GM18909 (cell line): ENCODE data around the gene RPTOR.

Source experiments
- ATAC-seq: cut with Tn5 transposase; IDR thresholded peaks from one replicate; pipeline ENCODE4 v1.9.1; 2021; ENCODE audit warnings: mild to moderate bottlenecking; ENCODE audit not compliant: unreplicated experiment, poor library complexity

The RPTOR gene

GRCh38 chr17:80970044-80970761, 425.6 kb downstream of the RPTOR start:
- ATAC-seq = no peak

GRCh38 chr17:80970762-80971703, 426.4 kb downstream of the RPTOR start:
- no peak for ATAC-seq

- ATAC-seq = no peak
Observed at GRCh38 chr17:80971704-80972304, 427.2 kb downstream of the RPTOR start.

- no peak for ATAC-seq
Observed at GRCh38 chr17:80976701-80977100, 432.1 kb downstream of the RPTOR start.

- ATAC-seq = no peak
Observed at GRCh38 chr17:80977172-80977571, 432.5 kb downstream of the RPTOR start.

- no peak for ATAC-seq
Observed at GRCh38 chr17:80978499-80979497, 434.2 kb downstream of the RPTOR start.

GRCh38 chr17:80979547-80980378, 435.1 kb downstream of the RPTOR start:
- ATAC-seq = no peak

GRCh38 chr17:80980397-80981061, 435.9 kb downstream of the RPTOR start:
- no peak for ATAC-seq

- no peak for ATAC-seq
Observed at GRCh38 chr17:80981062-80981902, 436.6 kb downstream of the RPTOR start.

GRCh38 chr17:80981929-80982425, 437.3 kb downstream of the RPTOR start:
- ATAC-seq = no peak

GRCh38 chr17:80982426-80982974, 437.9 kb downstream of the RPTOR start:
- no peak for ATAC-seq

GRCh38 chr17:80983545-80983944, 438.9 kb downstream of the RPTOR start:
- ATAC-seq = no peak

- ATAC-seq = no peak
Observed at GRCh38 chr17:80984749-80985148, 440.1 kb downstream of the RPTOR start.

- ATAC-seq = no peak
Observed at GRCh38 chr17:80986046-80986445, 441.4 kb downstream of the RPTOR start.

GRCh38 chr17:80986816-80987475, 442.3 kb downstream of the RPTOR start:
- ATAC-seq = no peak

- no peak for ATAC-seq
Observed at GRCh38 chr17:80987941-80988461, 443.4 kb downstream of the RPTOR start.
